HepG2 (cell line): Measurements from ENCODE around the gene SOX13. TPM values are rescaled to one million over a fixed set of nuclear protein-coding genes. Genes with fewer than 3 reads are reported as not detected.

ENCODE experiments used
- ATAC-seq: fragments of 200-7000 bp; cut with Tn5 transposase; 3 replicates; pipeline ENCODE4 v1.9.1; 2020; ENCODE audit warnings: mild to moderate bottlenecking, moderate library complexity
- BruUV-seq: library from RNA; stranded (reverse); fragments of 400-500 nt; replicated peaks from 2 replicates; lab custom pipeline; 2021; lab: Mats Ljungman, UMichigan
- CTCF ChIA-PET: fragments of 300-600 bp; formaldehyde crosslinking; extraction: SDS; loops from one replicate; lab custom pipeline; 2021; ENCODE audit warnings: low total read pairs, inconsistent platforms, low intra/inter-chr PET ratio; lab: Yijun Ruan, JAX
- POLR2A ChIA-PET: fragments of 350-600 bp; sonication (Branson Sonifier 250); formaldehyde crosslinking; loops from one replicate; lab custom pipeline; 2020; ENCODE audit warnings: antibody characterized with exemption, inconsistent platforms; lab: Yijun Ruan, JAX
- DNase-seq: peaks from one replicate; pipeline ENCODE4 v3.0.0-alpha.2; 2015; ENCODE audit warnings: low spot score
- FAIRE-seq: peaks from 3 replicates; lab custom pipeline; 2011; peaks lifted over from hg19 to GRCh38; lab: Jason Lieb, UNC
- H2AFZ ChIP-seq: one replicate; pipeline ENCODE4 v1.6.1; 2011; ENCODE audit warnings: low read length, inconsistent platforms
- H3K27ac ChIP-seq: fragments of 300-600 bp; 3 replicates; pipeline ENCODE4 v1.8.0; 2011; ENCODE audit warnings: mixed run types, mild to moderate bottlenecking, mixed read lengths, low read length, inconsistent platforms; ENCODE audit not compliant: insufficient read depth; ENCODE audit errors: extremely low read length
- H3K27me3 ChIP-seq, 2 experiments: fragments of 200-600 bp in 1 of 2; 2 replicates in 1 of 2; 3 replicates in 1 of 2; pipeline versions ENCODE4 v1.6.0 to v1.8.0; 2011; ENCODE audit warnings: low read length in 2 of 2, mild to moderate bottlenecking in 2 of 2, moderate library complexity in 2 of 2, inconsistent platforms in 1 of 2; ENCODE audit not compliant: insufficient read depth in 2 of 2, control insufficient read depth in 1 of 2
- H3K36me3 ChIP-seq, 2 experiments: fragments of 200-600 bp in 1 of 2; replicated peaks in 1 of 2; 2 replicates in 1 of 2; 3 replicates in 1 of 2; pipeline versions ENCODE4 v1.5.1 to v1.8.0; 2011; ENCODE audit warnings: low read length in 2 of 2, inconsistent platforms in 1 of 2; ENCODE audit not compliant: insufficient read depth in 2 of 2, control insufficient read depth in 1 of 2
- H3K4me1 ChIP-seq: 2 replicates; pipeline ENCODE4 v1.5.1; 2012; ENCODE audit warnings: low read length, inconsistent platforms; ENCODE audit not compliant: insufficient read depth
- H3K4me2 ChIP-seq: 2 replicates; pipeline ENCODE4 v1.6.0; 2011; ENCODE audit warnings: low read depth, low read length, inconsistent platforms
- H3K4me3 ChIP-seq, 3 experiments: fragments of 200-600 bp in 1 of 3; sonication (generic), shearing (Covaris generic) in 1 of 3; replicated peaks in 1 of 3; 2 replicates each; pipeline ENCODE4 v1.5.1; 2011 to 2016; ENCODE audit warnings: low read length in 3 of 3, inconsistent platforms in 2 of 3, low read depth in 2 of 3, mild to moderate bottlenecking in 2 of 3, control low read depth in 1 of 3, mixed read lengths in 1 of 3; ENCODE audit not compliant: insufficient read depth in 1 of 3
- H3K79me2 ChIP-seq: one replicate; pipeline ENCODE4 v1.6.1; 2011; ENCODE audit warnings: low read length, inconsistent platforms; ENCODE audit not compliant: insufficient read depth
- H3K9ac ChIP-seq: 2 replicates; pipeline ENCODE4 v1.6.0; 2011; ENCODE audit warnings: mild to moderate bottlenecking, low read depth, low read length, inconsistent platforms; ENCODE audit not compliant: insufficient read depth
- H3K9me3 ChIP-seq: 2 replicates; pipeline ENCODE4 v1.5.1; 2012; ENCODE audit warnings: mild to moderate bottlenecking, low read length
- H4K20me1 ChIP-seq: 2 replicates; pipeline ENCODE4 v1.6.0; 2011; ENCODE audit warnings: inconsistent platforms, mild to moderate bottlenecking, low read length, moderate library complexity; ENCODE audit not compliant: insufficient read depth
- ATF7-NPFF ChIP-seq: sonication (generic); formaldehyde crosslinking; IDR thresholded peaks from 2 replicates; pipeline ENCODE4 v1.8.1; 2023; ENCODE audit warnings: mild to moderate bottlenecking, low read depth, missing genetic modification reagents, moderate library complexity
- GATAD2A ChIP-seq: IDR thresholded peaks from 2 replicates; pipeline ENCODE4 v1.6.1; 2016
- MYC ChIP-seq: sonication (generic); formaldehyde crosslinking; IDR thresholded peaks from 2 replicates; pipeline ENCODE4 v1.9.0; 2021; ENCODE audit warnings: missing genetic modification reagents, borderline replicate concordance
- RCOR2 ChIP-seq: IDR thresholded peaks from 2 replicates; pipeline ENCODE4 v1.6.1; 2016; ENCODE audit warnings: missing biosample characterization, missing genetic modification reagents
- SALL1 ChIP-seq: sonication (generic); formaldehyde crosslinking; IDR thresholded peaks from 2 replicates; pipeline ENCODE4 v1.8.0; 2022; ENCODE audit warnings: mild to moderate bottlenecking, missing genetic modification reagents
- SIN3A ChIP-seq: IDR thresholded peaks from 2 replicates; pipeline ENCODE4 v1.6.1; 2011; ENCODE audit warnings: low read depth, mild to moderate bottlenecking, control low read depth, low read length, borderline replicate concordance
- ZBTB42 ChIP-seq: sonication (generic); formaldehyde crosslinking; IDR thresholded peaks from 2 replicates; pipeline ENCODE4 v1.5.0; 2020; ENCODE audit warnings: mild to moderate bottlenecking, missing genetic modification reagents
- ZEB1 ChIP-seq: IDR thresholded peaks from 2 replicates; pipeline ENCODE4 v1.6.1; 2012; ENCODE audit warnings: mild to moderate bottlenecking, low read depth, inconsistent platforms; ENCODE audit not compliant: insufficient replicate concordance
- ZNF432 ChIP-seq: sonication (generic); formaldehyde crosslinking; IDR thresholded peaks from 2 replicates; pipeline ENCODE4 v1.5.0; 2020; ENCODE audit warnings: missing genetic modification reagents, mild to moderate bottlenecking, borderline replicate concordance
- ZNF510 ChIP-seq: sonication (generic); formaldehyde crosslinking; IDR thresholded peaks from 2 replicates; pipeline ENCODE4 v1.4.0; 2020; ENCODE audit warnings: low read depth, mild to moderate bottlenecking, missing genetic modification reagents
- ZNF629 ChIP-seq: sonication (generic); formaldehyde crosslinking; conservative IDR thresholded peaks from 2 replicates; pipeline ENCODE4 v1.5.0; 2020; ENCODE audit warnings: missing genetic modification reagents
- ZNF709 ChIP-seq: sonication (generic); formaldehyde crosslinking; IDR thresholded peaks from 2 replicates; pipeline ENCODE4 v1.5.0; 2020; ENCODE audit warnings: mild to moderate bottlenecking, missing genetic modification reagents
- ZNF839 ChIP-seq: sonication (generic); formaldehyde crosslinking; IDR thresholded peaks from 2 replicates; pipeline ENCODE4 v1.4.0; 2020; ENCODE audit warnings: missing genetic modification reagents, mild to moderate bottlenecking, borderline replicate concordance
- WGBS: methylation state at CpG from one replicate; pipeline ENCODE4 v1.1.6; 2017; ENCODE audit warnings: low lambda C conversion rate; 5-methylcytosine and 5-hydroxymethylcytosine counted together
- in situ Hi-C: cut with HindIII; loops from 2 replicates; pipeline ENCODE4 v1.10.0; 2017; ENCODE audit warnings: low pct_unique_long_range_greater_than_20kb; ENCODE audit not compliant: extremely low pct_ligation_motif_present
- intact Hi-C: fragments of 100-400 bp; cut with micrococcal nuclease; formaldehyde crosslinking; loops from one replicate; pipeline ENCODE4 v1.10.0; 2022; ENCODE audit not compliant: unreplicated experiment
- polyA plus RNA-seq, 8 experiments: library from polyadenylated mRNA; depleted of rRNA in 3 of 8; stranded (reverse) in 7 of 8; unstranded in 1 of 8; fragments of >200 nt; fragmentation: Illumina TruSeq in 4 of 8; extraction: Trizol in 4 of 8; gene quantifications; 2 replicates each; pipeline versions ENCODE4 v1.2.1 to v1.2.3, GENCODE V29; 2011 to 2016; ENCODE audit warnings: low read depth in 4 of 8, missing spikeins in 1 of 8, mixed read lengths in 1 of 8; ENCODE audit not compliant: insufficient read depth in 1 of 8
- total RNA-seq, 5 experiments: library from RNA; depleted of rRNA; stranded (reverse); fragments of >200 nt; fragmentation: Illumina TruSeq; extraction: Trizol; gene quantifications; 2 replicates each; pipeline ENCODE4 v1.2.3, GENCODE V29; 2016; ENCODE audit warnings: low read depth in 1 of 5
- TF ChIP-seq, protein P1 (sequence below): sonication (generic); formaldehyde crosslinking; IDR thresholded peaks from 2 replicates; pipeline ENCODE4 v1.4.0; 2020; ENCODE audit warnings: missing genetic modification reagents, low read depth, mild to moderate bottlenecking, borderline replicate concordance
- TF ChIP-seq, protein P2 (sequence below): sonication (generic); formaldehyde crosslinking; IDR thresholded peaks from 2 replicates; pipeline ENCODE4 v1.8.0; 2022; ENCODE audit warnings: mild to moderate bottlenecking, missing genetic modification reagents; ENCODE audit not compliant: insufficient replicate concordance
- TF ChIP-seq, protein P3 (sequence below): sonication (generic); formaldehyde crosslinking; IDR thresholded peaks from 2 replicates; pipeline ENCODE4 v1.4.0; 2020; ENCODE audit warnings: missing genetic modification reagents, borderline replicate concordance

SOX13 gene
- total and polyA plus RNA-seq, 2 of the 13 experiments (the other 11 are each of a cell fraction or from before 2014, with no cell fraction given): 13.3 to 15.8 TPM

DNA sequence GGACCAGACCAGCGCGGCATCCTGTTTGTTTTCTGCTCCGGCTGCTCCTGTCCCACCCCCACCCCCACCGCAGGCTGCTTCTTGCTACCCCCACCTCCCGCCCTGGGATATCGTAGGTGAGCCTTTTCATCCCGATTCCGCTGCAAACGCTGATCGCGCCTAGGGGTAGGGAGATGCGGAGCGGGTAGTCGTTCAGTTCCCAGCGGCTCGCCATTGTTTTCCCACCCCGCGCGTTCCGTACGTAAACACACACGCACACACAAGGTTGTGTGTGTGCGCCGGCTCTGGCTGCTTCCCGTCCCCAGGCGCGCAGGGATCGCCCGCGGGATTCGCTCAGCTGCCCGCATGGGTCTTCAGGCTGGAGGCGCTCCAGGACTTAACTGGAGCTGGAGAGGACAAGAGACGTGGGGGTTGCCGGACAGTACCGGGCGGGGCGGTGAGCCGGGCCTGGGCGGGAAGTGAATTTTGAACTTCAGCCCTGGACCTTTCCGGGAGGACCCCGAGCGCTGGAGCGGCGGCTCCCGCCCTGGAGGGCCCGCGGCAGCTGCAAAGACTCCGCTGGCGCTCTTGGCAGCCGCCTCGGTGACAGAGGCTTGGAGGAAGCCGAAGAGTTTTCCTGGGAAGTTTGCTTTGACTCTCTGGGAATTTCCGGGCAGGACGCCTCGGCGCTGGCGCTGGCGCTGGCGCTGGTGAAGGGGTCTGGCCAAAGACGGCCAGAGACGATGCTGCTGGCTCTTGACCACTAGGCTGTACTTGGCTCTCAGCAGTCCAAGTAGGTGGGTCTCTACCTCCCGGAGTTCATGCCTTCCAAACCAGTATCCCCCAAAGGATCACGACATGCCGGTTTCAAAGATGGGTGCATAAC lies 1.6 kb downstream of the SOX13 start:
- Histone ChIP-seq H3K4me3 (peak overlapping the region; percentile 85 to 96 (median 95)), H4K20me1 (0 out of 2 replicates have a peak, but pooled peaks cover 6% of the 10 kb centered on the region), H2AFZ (no peak overlapping the region), H3K9ac (peak overlapping the region; percentile 85), H3K4me1 (peaks cover 43% of the 10 kb centered on the region), H3K36me3 (no peaks in the 10 kb centered on the region), H3K27ac (peak overlapping the region; percentile 94), H3K4me2 (peak overlapping the region; percentile 89), H3K27me3 (0 out of 5 replicates have a peak, but pooled peaks cover 0 to 5% of the 10 kb centered on the region in 2 experiments), H3K79me2 (peaks cover 52% of the 10 kb centered on the region), H3K9me3 (no peaks in the 10 kb centered on the region)
- ATAC-seq (peak; percentile 80), FAIRE-seq (peak; percentile 60), DNase-seq (peak; percentile 87)
- ChIA-PET POLR2A (interaction anchor here (0.8 to 3.9 kb wide), 7 partner anchors 16 to 71 kb away, joined by 3 to 31 read pairs (median 5); no protein-coding TSS in a partner anchor), CTCF (interaction anchor here (1.3 kb wide), 1 partner anchor 53 kb away, joined by 7 read pairs; no protein-coding TSS in a partner anchor)
- intact Hi-C loops: loop anchor here (1.0 to 5.0 kb wide), 4 partner anchors 18 to 212 kb away; partner anchors contain the start of gene SNRPE
- WGBS: 0% methylated on average over 9 of the region's 65 CpGs
- in situ Hi-C loops: loop anchor here (10.0 kb wide), 1 partner anchor 300 kb away; no protein-coding TSS in a partner anchor
- TSS peak; percentile 24 for BruUV-seq
- TF ChIP-seq MYC (CRISPR knock-in tag) (no peak; the same call in 1 of the 2 replicates), ZEB1 (no peak), ZNF839 (CRISPR knock-in tag) (0 out of 2 replicates have a peak, but pooled peaks have one; percentile 77), RCOR2 (CRISPR knock-in tag) (no peak), ATF7-NPFF (CRISPR knock-in tag) (peak; percentile 82; the same call in 1 of the 2 replicates), ZNF629 (CRISPR knock-in tag) (peak; percentile 91), GATAD2A (CRISPR knock-in tag) (peak; percentile 58; the same call in 1 of the 2 replicates), ZNF432 (CRISPR knock-in tag) (no peak), ZNF510 (CRISPR knock-in tag) (no peak), ZNF709 (CRISPR knock-in tag) (no peak), SALL1 (CRISPR knock-in tag) (peak; percentile 65), SIN3A (peak; percentile 84; the same call in 1 of the 2 replicates), ZBTB42 (CRISPR knock-in tag) (no peak)
- TF ChIP-seq, protein P1, sequence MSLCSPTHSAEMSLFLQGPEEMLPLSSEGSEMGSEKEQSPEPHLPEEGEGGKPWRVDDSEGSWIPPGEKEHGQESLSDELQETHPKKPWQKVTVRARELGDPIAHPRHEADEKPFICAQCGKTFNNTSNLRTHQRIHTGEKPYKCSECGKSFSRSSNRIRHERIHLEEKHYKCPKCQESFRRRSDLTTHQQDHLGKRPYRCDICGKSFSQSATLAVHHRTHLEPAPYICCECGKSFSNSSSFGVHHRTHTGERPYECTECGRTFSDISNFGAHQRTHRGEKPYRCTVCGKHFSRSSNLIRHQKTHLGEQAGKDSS (CRISPR knock-in tag): peak; percentile 25; the same call in 1 of the 2 replicates
- TF ChIP-seq, protein P2, sequence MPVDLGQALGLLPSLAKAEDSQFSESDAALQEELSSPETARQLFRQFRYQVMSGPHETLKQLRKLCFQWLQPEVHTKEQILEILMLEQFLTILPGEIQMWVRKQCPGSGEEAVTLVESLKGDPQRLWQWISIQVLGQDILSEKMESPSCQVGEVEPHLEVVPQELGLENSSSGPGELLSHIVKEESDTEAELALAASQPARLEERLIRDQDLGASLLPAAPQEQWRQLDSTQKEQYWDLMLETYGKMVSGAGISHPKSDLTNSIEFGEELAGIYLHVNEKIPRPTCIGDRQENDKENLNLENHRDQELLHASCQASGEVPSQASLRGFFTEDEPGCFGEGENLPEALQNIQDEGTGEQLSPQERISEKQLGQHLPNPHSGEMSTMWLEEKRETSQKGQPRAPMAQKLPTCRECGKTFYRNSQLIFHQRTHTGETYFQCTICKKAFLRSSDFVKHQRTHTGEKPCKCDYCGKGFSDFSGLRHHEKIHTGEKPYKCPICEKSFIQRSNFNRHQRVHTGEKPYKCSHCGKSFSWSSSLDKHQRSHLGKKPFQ: no peak
- TF ChIP-seq, protein P3, sequence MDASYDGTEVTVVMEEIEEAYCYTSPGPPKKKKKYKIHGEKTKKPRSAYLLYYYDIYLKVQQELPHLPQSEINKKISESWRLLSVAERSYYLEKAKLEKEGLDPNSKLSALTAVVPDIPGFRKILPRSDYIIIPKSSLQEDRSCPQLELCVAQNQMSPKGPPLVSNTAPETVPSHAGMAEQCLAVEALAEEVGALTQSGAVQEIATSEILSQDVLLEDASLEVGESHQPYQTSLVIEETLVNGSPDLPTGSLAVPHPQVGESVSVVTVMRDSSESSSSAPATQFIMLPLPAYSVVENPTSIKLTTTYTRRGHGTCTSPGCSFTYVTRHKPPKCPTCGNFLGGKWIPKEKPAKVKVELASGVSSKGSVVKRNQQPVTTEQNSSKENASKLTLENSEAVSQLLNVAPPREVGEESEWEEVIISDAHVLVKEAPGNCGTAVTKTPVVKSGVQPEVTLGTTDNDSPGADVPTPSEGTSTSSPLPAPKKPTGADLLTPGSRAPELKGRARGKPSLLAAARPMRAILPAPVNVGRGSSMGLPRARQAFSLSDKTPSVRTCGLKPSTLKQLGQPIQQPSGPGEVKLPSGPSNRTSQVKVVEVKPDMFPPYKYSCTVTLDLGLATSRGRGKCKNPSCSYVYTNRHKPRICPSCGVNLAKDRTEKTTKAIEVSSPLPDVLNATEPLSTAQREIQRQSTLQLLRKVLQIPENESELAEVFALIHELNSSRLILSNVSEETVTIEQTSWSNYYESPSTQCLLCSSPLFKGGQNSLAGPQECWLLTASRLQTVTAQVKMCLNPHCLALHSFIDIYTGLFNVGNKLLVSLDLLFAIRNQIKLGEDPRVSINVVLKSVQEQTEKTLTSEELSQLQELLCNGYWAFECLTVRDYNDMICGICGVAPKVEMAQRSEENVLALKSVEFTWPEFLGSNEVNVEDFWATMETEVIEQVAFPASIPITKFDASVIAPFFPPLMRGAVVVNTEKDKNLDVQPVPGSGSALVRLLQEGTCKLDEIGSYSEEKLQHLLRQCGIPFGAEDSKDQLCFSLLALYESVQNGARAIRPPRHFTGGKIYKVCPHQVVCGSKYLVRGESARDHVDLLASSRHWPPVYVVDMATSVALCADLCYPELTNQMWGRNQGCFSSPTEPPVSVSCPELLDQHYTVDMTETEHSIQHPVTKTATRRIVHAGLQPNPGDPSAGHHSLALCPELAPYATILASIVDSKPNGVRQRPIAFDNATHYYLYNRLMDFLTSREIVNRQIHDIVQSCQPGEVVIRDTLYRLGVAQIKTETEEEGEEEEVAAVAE: no peak; the same call in 1 of the 2 replicates
